ENCODE measurements around the gene CHCT1.

The CHCT1 gene

DNA sequence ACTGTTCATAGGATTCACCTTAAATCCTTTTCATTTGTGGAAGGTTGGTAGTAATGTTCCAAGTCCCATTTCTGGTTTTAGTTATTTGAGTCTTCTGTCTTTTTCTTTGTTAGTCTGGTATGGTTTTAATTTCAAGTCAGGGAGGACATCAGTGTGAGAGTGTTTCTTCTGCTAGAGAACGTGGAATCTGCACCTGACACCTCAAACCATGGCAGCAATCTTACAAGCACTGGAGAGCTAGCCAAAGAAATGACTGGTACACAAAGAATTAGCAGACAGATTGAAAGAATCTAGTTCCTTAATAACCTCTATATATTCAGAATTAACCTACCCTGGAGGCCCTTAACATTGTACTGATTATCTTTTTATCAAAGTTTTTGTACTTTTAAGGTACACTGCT lies 50.2 kb downstream of the CHCT1 start:
- H3K9me3 ChIP-seq: no peaks in the 10 kb centered on the region
- no peak overlapping the region for H3K4me3 ChIP-seq
- no peak overlapping the region for H3K27ac ChIP-seq
- intact Hi-C loops (cut with DNase I; ENCODE audit: low total_unique reads): no loop called here
- no peak for DNase-seq
- H3K36me3 ChIP-seq: no peaks in the 10 kb centered on the region
- H3K27me3 ChIP-seq: no peaks in the 10 kb centered on the region
- H3K4me1 ChIP-seq: peaks cover 0 to 31% (median 22%) of the 10 kb centered on the region in 4 donors
- TF ChIP-seq, protein P1, sequence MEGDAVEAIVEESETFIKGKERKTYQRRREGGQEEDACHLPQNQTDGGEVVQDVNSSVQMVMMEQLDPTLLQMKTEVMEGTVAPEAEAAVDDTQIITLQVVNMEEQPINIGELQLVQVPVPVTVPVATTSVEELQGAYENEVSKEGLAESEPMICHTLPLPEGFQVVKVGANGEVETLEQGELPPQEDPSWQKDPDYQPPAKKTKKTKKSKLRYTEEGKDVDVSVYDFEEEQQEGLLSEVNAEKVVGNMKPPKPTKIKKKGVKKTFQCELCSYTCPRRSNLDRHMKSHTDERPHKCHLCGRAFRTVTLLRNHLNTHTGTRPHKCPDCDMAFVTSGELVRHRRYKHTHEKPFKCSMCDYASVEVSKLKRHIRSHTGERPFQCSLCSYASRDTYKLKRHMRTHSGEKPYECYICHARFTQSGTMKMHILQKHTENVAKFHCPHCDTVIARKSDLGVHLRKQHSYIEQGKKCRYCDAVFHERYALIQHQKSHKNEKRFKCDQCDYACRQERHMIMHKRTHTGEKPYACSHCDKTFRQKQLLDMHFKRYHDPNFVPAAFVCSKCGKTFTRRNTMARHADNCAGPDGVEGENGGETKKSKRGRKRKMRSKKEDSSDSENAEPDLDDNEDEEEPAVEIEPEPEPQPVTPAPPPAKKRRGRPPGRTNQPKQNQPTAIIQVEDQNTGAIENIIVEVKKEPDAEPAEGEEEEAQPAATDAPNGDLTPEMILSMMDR (IDR thresholded peaks at IDR 0.05): no peak

DNA sequence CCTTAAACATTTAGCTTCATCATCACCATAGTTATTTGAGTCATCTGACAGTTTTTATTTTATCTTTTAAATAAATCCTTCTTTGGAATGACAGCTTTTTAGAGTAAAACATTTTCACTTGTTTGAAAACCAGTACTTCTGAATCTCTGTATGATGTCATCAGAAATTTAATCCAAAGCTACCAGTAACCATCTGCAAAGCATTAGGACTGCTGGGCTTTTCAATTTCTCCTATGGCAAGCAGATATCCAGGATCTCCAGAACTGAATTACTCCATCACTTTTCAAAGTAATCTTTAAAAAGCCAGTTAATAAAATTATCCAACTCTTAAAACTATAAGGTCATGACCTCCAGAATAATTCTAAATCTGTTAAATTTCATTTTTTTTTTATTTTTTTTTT lies 51.5 kb downstream of the CHCT1 start:
- intact Hi-C loops (cut with DNase I; ENCODE audit: low total_unique reads): no loop called here
- no peak for DNase-seq
- no peak overlapping the region for H3K27ac ChIP-seq
- no peaks in the 10 kb centered on the region for H3K27me3 ChIP-seq
- no peak overlapping the region for H3K4me3 ChIP-seq
- peaks cover 0 to 18% (median 11%) of the 10 kb centered on the region in 4 donors for H3K4me1 ChIP-seq
- H3K36me3 ChIP-seq: peaks cover 0 to 6% (median 5%) of the 10 kb centered on the region in 3 donors
- no peaks in the 10 kb centered on the region for H3K9me3 ChIP-seq
- TF ChIP-seq, protein P1 (IDR thresholded peaks at IDR 0.05): no peak
